A673 (cell line): ENCODE results near the gene BPTF. TPM values are rescaled to one million over a fixed set of nuclear protein-coding genes. Genes with fewer than 3 reads are reported as not detected.
"Not testable (repeated sequence)": the region's sequence is repeated elsewhere in the genome, so short reads cannot be mapped to it uniquely, and the experiment has no call there.

ENCODE experiments used
- BruUV-seq: library from RNA; stranded (reverse); fragments of 400-500 nt; replicated peaks from 2 replicates; lab custom pipeline; 2021; lab: Mats Ljungman, UMichigan
- CTCF ChIA-PET: fragments of 300-600 bp; sonication (Branson Sonifier 250); formaldehyde crosslinking; loops from one replicate; lab custom pipeline; 2022; ENCODE audit warnings: antibody characterized with exemption; lab: Charles Lee
- POLR2A ChIA-PET: fragments of 300-600 bp; sonication (Branson Sonifier 250); formaldehyde crosslinking; loops from one replicate; lab custom pipeline; 2022; ENCODE audit warnings: antibody characterized with exemption; ENCODE audit not compliant: low non-redundant PET; lab: Charles Lee
- DNase-seq: peaks from one replicate; pipeline ENCODE4 v3.0.0-alpha.2; 2015; ENCODE audit warnings: low spot score
- H3K27ac ChIP-seq: fragments of 200-600 bp; sonication (generic); 2 replicates; pipeline ENCODE4 v1.5.1; 2016; ENCODE audit warnings: mixed run types, low read depth, mild to moderate bottlenecking, mixed read lengths, antibody characterized with exemption, low read length; ENCODE audit not compliant: poor library complexity, severe bottlenecking
- H3K27me3 ChIP-seq: fragments of 200-600 bp; sonication (generic); replicated peaks from 2 replicates; pipeline ENCODE4 v1.6.1; 2017; ENCODE audit warnings: mixed run types, low read depth, mild to moderate bottlenecking, mixed read lengths, antibody characterized with exemption, low read length; ENCODE audit not compliant: insufficient read depth, poor library complexity
- H3K36me3 ChIP-seq: fragments of 200-600 bp; sonication (generic); 2 replicates; pipeline ENCODE4 v1.6.1; 2016; ENCODE audit warnings: mixed run types, mild to moderate bottlenecking, mixed read lengths, antibody characterized with exemption, low read length; ENCODE audit not compliant: insufficient read depth, poor library complexity, severe bottlenecking
- H3K4me1 ChIP-seq: fragments of 200-600 bp; sonication (generic); 2 replicates; pipeline ENCODE4 v1.6.1; 2017; ENCODE audit warnings: mixed run types, mild to moderate bottlenecking, mixed read lengths, antibody characterized with exemption, low read length; ENCODE audit not compliant: insufficient read depth, poor library complexity, severe bottlenecking
- H3K4me3 ChIP-seq: fragments of 200-600 bp; sonication (generic); 2 replicates; pipeline ENCODE4 v1.5.1; 2016; ENCODE audit warnings: low read depth, mixed run types, mild to moderate bottlenecking, mixed read lengths, low read length; ENCODE audit not compliant: poor library complexity, severe bottlenecking
- H3K9me3 ChIP-seq: fragments of 200-600 bp; sonication (generic); 2 replicates; pipeline ENCODE4 v1.6.1; 2016; ENCODE audit warnings: mixed run types, low read depth, mild to moderate bottlenecking, mixed read lengths, antibody characterized with exemption, low read length; ENCODE audit not compliant: poor library complexity, severe bottlenecking
- CTCF ChIP-seq: fragments of 300-800, 200-600 bp; sonication (generic); conservative IDR thresholded peaks from 2 replicates; pipeline ENCODE4 v1.5.1; 2017; ENCODE audit warnings: low read depth, mild to moderate bottlenecking, antibody characterized with exemption, low read length, moderate library complexity, mixed read lengths
- EZH2 ChIP-seq: fragments of 200-600 bp; sonication (generic); IDR thresholded peaks from 2 replicates; pipeline ENCODE4 v1.6.1; 2017; ENCODE audit warnings: borderline replicate concordance, low read depth, mild to moderate bottlenecking, mixed read lengths, antibody characterized with exemption, low read length; ENCODE audit not compliant: poor library complexity, severe bottlenecking
- intact Hi-C: fragments of 100-400 bp; cut with micrococcal nuclease; formaldehyde crosslinking; loops from one replicate; pipeline ENCODE4 v1.10.0; 2022; ENCODE audit not compliant: unreplicated experiment
- total RNA-seq: library from RNA; stranded (reverse); gene quantifications from 2 replicates; pipeline ENCODE4 v1.2.3, GENCODE V29; 2021

The BPTF gene
- total RNA-seq, 1 experiment from 2014 or later: 108 TPM

GRCh38 chr17:68019675-68020408 lies 194.5 kb downstream of the BPTF start:
- ChIA-PET CTCF (interaction anchor here (0.6 to 1.5 kb wide), 4 partner anchors 12 to 77 kb away, joined by 3 to 4 read pairs (median 3); no protein-coding TSS in a partner anchor), POLR2A (interaction anchor here (0.5 to 1.2 kb wide), 2 partner anchors 16 to 20 kb away, joined by 3 to 9 read pairs; partner anchors contain the start of gene KPNA2)
- Histone ChIP-seq H3K27ac (peak overlapping the region; percentile 76), H3K27me3 (no peaks in the 10 kb centered on the region), H3K4me1 (peaks cover 12% of the 10 kb centered on the region), H3K9me3 (no peaks in the 10 kb centered on the region), H3K4me3 (peak overlapping the region; percentile 55), H3K36me3 (no peaks in the 10 kb centered on the region)
- intact Hi-C loops: loop anchor here (1.0 to 10.0 kb wide), 2 partner anchors 15 to 215 kb away; partner anchors contain the start of gene KPNA2
- no peak for TF ChIP-seq EZH2
- TF ChIP-seq CTCF: peak; percentile 32
- TSS peak; percentile 100 for BruUV-seq
- peak; percentile 97 for DNase-seq

- no peak for DNase-seq
- TF ChIP-seq CTCF (no peak), EZH2 (no peak)
- Histone ChIP-seq H3K36me3 (no peaks in the 10 kb centered on the region), H3K27ac (peak overlapping the region; percentile 76), H3K27me3 (no peaks in the 10 kb centered on the region), H3K9me3 (no peaks in the 10 kb centered on the region), H3K4me1 (peaks cover 12% of the 10 kb centered on the region), H3K4me3 (peak overlapping the region; percentile 55)
- BruUV-seq: TSS peak; percentile 95
- POLR2A ChIA-PET: interaction anchor here (0.5 to 1.2 kb wide), 2 partner anchors 15 to 19 kb away, joined by 3 to 9 read pairs; partner anchors contain the start of gene KPNA2
- intact Hi-C loops: loop anchor here (1.0 kb wide), 1 partner anchor 15 kb away; the partner anchor contains the start of gene KPNA2
- CTCF ChIA-PET: interaction anchor here (1.5 kb wide), 1 partner anchor 77 kb away, joined by 4 read pairs; no protein-coding TSS in a partner anchor
Measured at GRCh38 chr17:68020409-68020756, 195.1 kb downstream of the BPTF start.

GRCh38 chr17:68020791-68021190 lies 195.5 kb downstream of the BPTF start:
- H3K27me3 ChIP-seq, H3K9me3 ChIP-seq, DNase-seq, H3K36me3 ChIP-seq, BruUV-seq: not testable (repeated sequence)
- Histone ChIP-seq H3K4me3 (peak overlapping the region; percentile 55), H3K4me1 (peaks cover 12% of the 10 kb centered on the region), H3K27ac (peak overlapping the region; percentile 76)
- intact Hi-C loops: loop anchor here (1.0 kb wide), 1 partner anchor 15 kb away; the partner anchor contains the start of gene KPNA2
- CTCF ChIA-PET: interaction anchor here (1.5 kb wide), 1 partner anchor 78 kb away, joined by 4 read pairs; no protein-coding TSS in a partner anchor
- POLR2A ChIA-PET: interaction anchor here (1.2 kb wide), 1 partner anchor 15 kb away, joined by 9 read pairs; the partner anchor contains the start of gene KPNA2
